ENCODE data around the gene LZIC. TPM values are rescaled to one million over a fixed set of nuclear protein-coding genes. Genes with fewer than 3 reads are reported as not detected.

LZIC gene
- total and polyA plus RNA-seq, 2 of the 13 experiments (the other 11 are each of a cell fraction or from before 2014, with no cell fraction given), result 25.2 to 71.8 TPM

DNA sequence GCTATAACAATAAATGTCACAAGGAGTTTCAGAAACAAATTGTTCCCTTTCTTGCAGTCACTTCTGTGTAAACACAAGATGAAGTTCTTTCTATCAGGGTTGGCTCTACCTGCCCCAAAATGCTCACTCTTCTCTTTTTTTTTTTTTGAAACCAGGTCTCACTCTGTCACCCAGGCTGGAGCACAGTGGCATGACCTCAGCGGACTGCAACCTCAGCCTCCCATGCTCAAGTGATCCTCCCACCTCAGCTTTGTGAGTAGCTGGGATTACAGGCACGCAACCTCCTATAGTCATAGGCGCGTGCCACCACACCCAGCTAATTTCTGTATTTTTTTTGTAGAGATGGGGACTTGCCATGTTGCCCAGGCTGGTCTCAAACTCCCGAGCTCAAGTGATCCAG is 22.6 kb downstream of the LZIC start:
- TF ChIP-seq NPAS2 (CRISPR knock-in tag; IDR thresholded peaks at IDR 0.05; ENCODE audit: borderline replicate concordance), result no peak
- TF ChIP-seq ZNF296 (CRISPR knock-in tag; conservative IDR thresholded peaks at IDR 0.05), result no peak
- TF ChIP-seq PPARG (CRISPR knock-in tag; conservative IDR thresholded peaks at IDR 0.05), result no peak
- TF ChIP-seq ZSCAN31 (CRISPR knock-in tag; IDR thresholded peaks at IDR 0.05; ENCODE audit: low read depth), result no peak
- no peak for TF ChIP-seq ZNF737 (CRISPR knock-in tag; IDR thresholded peaks at IDR 0.05; ENCODE audit: borderline replicate concordance)
- no peak for TF ChIP-seq NKX3-1 (CRISPR knock-in tag; IDR thresholded peaks at IDR 0.05)
- DNase-seq (ENCODE audit: low spot score) (no peak), ATAC-seq (no peak), FAIRE-seq (no peak)
- H3K4me1 ChIP-seq (ENCODE audit: insufficient read depth, low read length), result peaks cover 18% of the 10 kb centered on the region; the same call in 1 of the 2 replicates
- H3K79me2 ChIP-seq (ENCODE audit: insufficient read depth, low read length), result no peaks in the 10 kb centered on the region
- no peak overlapping the region for H3K4me3 ChIP-seq (replicated peaks in 1 of 3; ENCODE audit: insufficient read depth in 1 of 3, low read depth in 2 of 3, low read length in 3 of 3)
- H4K20me1 ChIP-seq (ENCODE audit: insufficient read depth, low read length), result no peaks in the 10 kb centered on the region
- intact Hi-C loops (cut with micrococcal nuclease; ENCODE audit: unreplicated experiment), result no loop called here
- H3K27me3 ChIP-seq (ENCODE audit: control insufficient read depth in 1 of 2, insufficient read depth in 2 of 2, low read length in 2 of 2), result no peaks in the 10 kb centered on the region
- no peak overlapping the region for H3K27ac ChIP-seq (ENCODE audit: extremely low read length, insufficient read depth, low read length)
- H3K4me2 ChIP-seq (ENCODE audit: low read depth, low read length), result no peak overlapping the region
- POLR2A ChIA-PET, result interaction anchor here (1.7 kb wide), 1 partner anchor 10 kb away, joined by 5 read pairs; the partner anchor contains the start of gene CTNNBIP1
- CTCF ChIA-PET (ENCODE audit: low intra/inter-chr PET ratio, low total read pairs), result no interaction called here
- H3K9ac ChIP-seq (ENCODE audit: insufficient read depth, low read depth, low read length), result no peak overlapping the region
- no TSS peak for BruUV-seq (replicated peaks)
- WGBS (ENCODE audit: low lambda C conversion rate), result 98% methylated on average over 5 of the region's 5 CpGs
- in situ Hi-C loops (cut with HindIII; ENCODE audit: extremely low pct_ligation_motif_present, low pct_unique_long_range_greater_than_20kb), result no loop called here
- H2AFZ ChIP-seq (ENCODE audit: low read length), result no peak overlapping the region
- no peaks in the 10 kb centered on the region for H3K36me3 ChIP-seq (replicated peaks in 1 of 2; ENCODE audit: control insufficient read depth in 1 of 2, insufficient read depth in 2 of 2, low read length in 2 of 2)
- no peaks in the 10 kb centered on the region for H3K9me3 ChIP-seq (ENCODE audit: low read length)

DNA sequence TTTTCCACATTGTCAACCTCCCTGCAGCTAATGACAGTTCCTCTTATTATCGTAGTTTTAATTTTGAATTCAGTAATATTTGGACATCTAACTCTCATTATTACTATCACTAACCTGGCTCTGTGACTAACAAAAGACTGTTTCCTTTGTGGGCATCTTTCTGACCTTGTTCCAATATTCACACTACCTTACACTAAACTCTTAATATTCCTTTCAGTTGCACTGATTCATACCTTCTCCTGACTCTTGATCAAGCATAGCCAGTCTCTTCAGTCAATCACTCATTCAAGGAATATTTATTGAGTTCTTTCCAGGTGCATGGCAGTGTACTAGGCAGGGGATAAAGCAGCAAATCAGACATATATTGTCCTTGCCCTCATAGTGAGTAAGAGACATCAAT is 25.3 kb downstream of the LZIC start:
- DNase-seq (ENCODE audit: low spot score) (no peak), FAIRE-seq (no peak), ATAC-seq (no peak)
- no peak overlapping the region for H3K9ac ChIP-seq (ENCODE audit: insufficient read depth, low read depth, low read length)
- no peaks in the 10 kb centered on the region for H3K79me2 ChIP-seq (ENCODE audit: insufficient read depth, low read length)
- H3K4me3 ChIP-seq (replicated peaks in 1 of 3; ENCODE audit: insufficient read depth in 1 of 3, low read depth in 2 of 3, low read length in 3 of 3), result no peak overlapping the region
- no peak overlapping the region for H3K4me2 ChIP-seq (ENCODE audit: low read depth, low read length)
- 94% methylated on average over 1 of the region's 1 CpG for WGBS (ENCODE audit: low lambda C conversion rate)
- no peaks in the 10 kb centered on the region for H3K36me3 ChIP-seq (replicated peaks in 1 of 2; ENCODE audit: control insufficient read depth in 1 of 2, insufficient read depth in 2 of 2, low read length in 2 of 2)
- no peak overlapping the region for H3K27ac ChIP-seq (ENCODE audit: extremely low read length, insufficient read depth, low read length)
- CTCF ChIA-PET (ENCODE audit: low intra/inter-chr PET ratio, low total read pairs), result no interaction called here
- POLR2A ChIA-PET, result interaction anchor here (1.0 to 6.3 kb wide), 3 partner anchors 11 to 25 kb away, joined by 3 to 130 read pairs (median 3); partner anchors contain the start of genes LZIC and NMNAT1
- intact Hi-C loops (cut with micrococcal nuclease; ENCODE audit: unreplicated experiment) (no loop called here), in situ Hi-C loops (cut with HindIII; ENCODE audit: extremely low pct_ligation_motif_present, low pct_unique_long_range_greater_than_20kb) (no loop called here)
- H4K20me1 ChIP-seq (ENCODE audit: insufficient read depth, low read length), result no peaks in the 10 kb centered on the region
- no TSS peak for BruUV-seq (replicated peaks)
- no peaks in the 10 kb centered on the region for H3K27me3 ChIP-seq (ENCODE audit: control insufficient read depth in 1 of 2, insufficient read depth in 2 of 2, low read length in 2 of 2)
- no peak overlapping the region for H2AFZ ChIP-seq (ENCODE audit: low read length)
- no peaks in the 10 kb centered on the region for H3K9me3 ChIP-seq (ENCODE audit: low read length)
- H3K4me1 ChIP-seq (ENCODE audit: insufficient read depth, low read length), result peaks cover 34% of the 10 kb centered on the region
- TF ChIP-seq, protein P1, sequence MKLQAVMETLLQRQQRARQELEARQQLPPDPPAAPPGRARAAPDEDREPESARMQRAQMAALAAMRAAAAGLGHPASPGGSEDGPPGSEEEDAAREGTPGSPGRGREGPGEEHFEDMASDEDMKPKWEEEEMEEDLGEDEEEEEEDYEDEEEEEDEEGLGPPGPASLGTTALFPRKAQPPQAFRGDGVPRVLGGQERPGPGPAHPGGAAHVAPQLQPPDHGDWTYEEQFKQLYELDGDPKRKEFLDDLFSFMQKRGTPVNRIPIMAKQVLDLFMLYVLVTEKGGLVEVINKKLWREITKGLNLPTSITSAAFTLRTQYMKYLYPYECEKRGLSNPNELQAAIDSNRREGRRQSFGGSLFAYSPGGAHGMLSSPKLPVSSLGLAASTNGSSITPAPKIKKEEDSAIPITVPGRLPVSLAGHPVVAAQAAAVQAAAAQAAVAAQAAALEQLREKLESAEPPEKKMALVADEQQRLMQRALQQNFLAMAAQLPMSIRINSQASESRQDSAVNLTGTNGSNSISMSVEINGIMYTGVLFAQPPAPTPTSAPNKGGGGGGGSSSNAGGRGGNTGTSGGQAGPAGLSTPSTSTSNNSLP (IDR thresholded peaks at IDR 0.05; ENCODE audit: low read depth, low read length), result no peak
- no peak for TF ChIP-seq ATF7 (IDR thresholded peaks at IDR 0.05)
- no peak for TF ChIP-seq ATF7 (CRISPR knock-in tag; IDR thresholded peaks at IDR 0.05)
- no peak for TF ChIP-seq ZNF530 (CRISPR knock-in tag; IDR thresholded peaks at IDR 0.05; ENCODE audit: low read depth)
- TF ChIP-seq, protein P2, sequence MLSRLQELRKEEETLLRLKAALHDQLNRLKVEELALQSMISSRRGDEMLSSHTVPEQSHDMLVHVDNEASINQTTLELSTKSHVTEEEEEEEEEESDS (CRISPR knock-in tag; IDR thresholded peaks at IDR 0.05; ENCODE audit: borderline replicate concordance), result no peak
- TF ChIP-seq SP2 (CRISPR knock-in tag; IDR thresholded peaks at IDR 0.05), result no peak
- no peak for TF ChIP-seq ZBTB20 (CRISPR knock-in tag; IDR thresholded peaks at IDR 0.05; ENCODE audit: borderline replicate concordance, low read depth)
- TF ChIP-seq ZNF644 (CRISPR knock-in tag; IDR thresholded peaks at IDR 0.05; ENCODE audit: low read depth), result no peak
- no peak for TF ChIP-seq NFE2L2 (IDR thresholded peaks at IDR 0.05; ENCODE audit: low read length)
